VCaP (cell line): ENCODE data around the gene C2CD2L.

Experiments
- H3K27ac ChIP-seq: fragments of 450-650 bp; 2 replicates; pipeline ENCODE4 v1.5.1; 2017
- TF ChIP-seq, protein P1 (sequence below): fragments of 450-650 bp; conservative IDR thresholded peaks from 2 replicates; pipeline ENCODE4 v1.5.1; 2017; ENCODE audit warnings: mild to moderate bottlenecking, moderate library complexity

The C2CD2L gene

DNA sequence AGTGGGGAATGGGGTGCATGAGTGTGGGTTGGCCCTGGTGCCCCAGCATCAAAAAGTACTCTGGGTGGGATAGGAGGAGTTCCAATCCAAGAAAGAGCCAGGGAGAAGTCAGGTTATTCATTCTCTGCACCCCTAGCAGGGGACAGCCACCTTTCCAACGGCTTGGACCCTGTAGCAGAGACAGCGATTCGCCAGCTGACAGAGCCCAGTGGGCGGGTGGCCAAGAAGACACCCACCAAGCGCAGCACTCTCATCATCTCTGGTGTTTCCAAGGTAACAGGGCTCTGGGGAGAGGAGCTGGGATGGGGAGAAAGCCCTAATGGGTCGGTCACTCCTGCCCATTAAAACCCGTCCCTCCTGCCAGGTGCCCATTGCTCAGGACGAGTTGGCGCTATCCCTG is 6.6 kb downstream of the C2CD2L start:
- H3K27ac ChIP-seq = no peak overlapping the region
- TF ChIP-seq, protein P1, sequence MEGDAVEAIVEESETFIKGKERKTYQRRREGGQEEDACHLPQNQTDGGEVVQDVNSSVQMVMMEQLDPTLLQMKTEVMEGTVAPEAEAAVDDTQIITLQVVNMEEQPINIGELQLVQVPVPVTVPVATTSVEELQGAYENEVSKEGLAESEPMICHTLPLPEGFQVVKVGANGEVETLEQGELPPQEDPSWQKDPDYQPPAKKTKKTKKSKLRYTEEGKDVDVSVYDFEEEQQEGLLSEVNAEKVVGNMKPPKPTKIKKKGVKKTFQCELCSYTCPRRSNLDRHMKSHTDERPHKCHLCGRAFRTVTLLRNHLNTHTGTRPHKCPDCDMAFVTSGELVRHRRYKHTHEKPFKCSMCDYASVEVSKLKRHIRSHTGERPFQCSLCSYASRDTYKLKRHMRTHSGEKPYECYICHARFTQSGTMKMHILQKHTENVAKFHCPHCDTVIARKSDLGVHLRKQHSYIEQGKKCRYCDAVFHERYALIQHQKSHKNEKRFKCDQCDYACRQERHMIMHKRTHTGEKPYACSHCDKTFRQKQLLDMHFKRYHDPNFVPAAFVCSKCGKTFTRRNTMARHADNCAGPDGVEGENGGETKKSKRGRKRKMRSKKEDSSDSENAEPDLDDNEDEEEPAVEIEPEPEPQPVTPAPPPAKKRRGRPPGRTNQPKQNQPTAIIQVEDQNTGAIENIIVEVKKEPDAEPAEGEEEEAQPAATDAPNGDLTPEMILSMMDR = no peak

GRCh38 chr11:119114351-119114750 is 7.2 kb downstream of the C2CD2L start:
- H3K27ac ChIP-seq = no peak overlapping the region
- TF ChIP-seq, protein P1 = no peak

DNA sequence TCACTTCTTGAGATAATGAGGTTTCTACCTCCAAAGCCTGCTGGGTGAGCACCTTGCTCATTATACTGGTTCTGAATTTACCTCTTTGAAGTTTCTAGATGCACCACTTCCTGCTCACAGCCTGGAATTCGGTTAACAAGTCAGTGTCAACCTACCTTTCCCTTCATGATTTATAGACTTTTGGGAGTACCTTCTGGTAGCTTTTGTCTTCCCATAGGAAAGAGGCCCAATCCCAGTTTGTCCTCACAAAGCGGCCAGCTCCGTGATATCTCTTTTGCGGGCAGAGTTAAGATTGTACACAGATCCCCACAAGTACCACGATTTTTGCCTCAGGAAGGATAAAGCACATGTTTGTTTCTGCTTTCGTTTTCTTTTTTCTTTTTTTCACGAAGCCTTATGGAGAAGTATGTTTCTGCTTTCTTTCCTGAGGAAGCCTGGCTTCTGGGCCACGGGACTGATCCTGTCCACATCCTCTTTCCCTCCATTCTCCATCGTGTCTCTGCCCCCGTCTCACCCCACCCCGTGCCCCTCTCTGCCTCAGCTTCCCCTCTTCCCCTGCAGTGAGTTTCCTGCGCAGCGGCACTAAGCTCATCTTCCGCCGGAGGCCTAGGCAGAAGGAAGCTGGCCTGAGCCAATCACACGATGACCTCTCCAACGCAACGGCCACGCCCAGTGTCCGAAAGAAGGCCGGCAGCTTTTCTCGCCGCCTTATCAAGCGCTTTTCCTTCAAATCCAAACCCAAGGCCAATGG is 8.5 kb downstream of the C2CD2L start:
- no peak overlapping the region for H3K27ac ChIP-seq
- TF ChIP-seq, protein P1 = no peak

GRCh38 chr11:119116235-119116594 is 9.1 kb downstream of the C2CD2L start:
- TF ChIP-seq, protein P1 = no peak
- no peak overlapping the region for H3K27ac ChIP-seq

GRCh38 chr11:119116601-119117000 is 9.5 kb downstream of the C2CD2L start:
- TF ChIP-seq, protein P1 = no peak
- H3K27ac ChIP-seq = no peak overlapping the region

- TF ChIP-seq, protein P1 = no peak
- no peak overlapping the region for H3K27ac ChIP-seq
These were observed 10.0 kb downstream of the C2CD2L start for GRCh38 chr11:119117004-119117706.

DNA sequence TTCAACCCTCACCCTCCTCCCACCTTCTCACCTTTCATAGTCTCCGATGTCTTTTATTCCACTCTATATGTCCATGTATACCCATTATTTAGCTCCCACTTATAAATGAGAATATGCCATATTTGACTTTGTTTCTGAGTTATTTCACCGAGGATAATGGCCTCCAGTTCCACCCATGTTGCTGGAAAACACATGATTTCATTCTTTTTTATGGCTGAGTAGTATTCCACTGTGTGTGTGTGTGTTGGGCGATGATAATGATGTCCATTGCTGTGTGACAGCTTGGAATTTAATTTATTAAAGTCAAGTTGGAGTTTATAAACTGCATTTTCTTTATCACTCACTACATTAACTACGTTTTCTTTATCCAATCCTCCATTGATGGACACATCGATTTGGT is 11.1 kb downstream of the C2CD2L start:
- TF ChIP-seq, protein P1 = no peak
- no peak overlapping the region for H3K27ac ChIP-seq
